IMR-90 (cell line): ENCODE measurements around the gene XKR7. TPM values are rescaled to one million over a fixed set of nuclear protein-coding genes. Genes with fewer than 3 reads are reported as not detected.
A peak's percentile ranks its signal among the peaks of the same experiment; 100 is the strongest.
"Not testable (repeated sequence)": the region's sequence is repeated elsewhere in the genome, so short reads cannot be mapped to it uniquely, and the experiment has no call there.

Source experiments
- ATAC-seq: fragments of 200-7000 bp; cut with Tn5 transposase; 2 replicates; pipeline ENCODE4 v1.9.1; 2020; ENCODE audit warnings: low read depth, mild to moderate bottlenecking, moderate library complexity
- BruUV-seq: library from RNA; stranded (reverse); fragments of 400-500 nt; replicated peaks from 2 replicates; lab custom pipeline; 2021; lab: Mats Ljungman, UMichigan
- CTCF ChIA-PET: fragments of 300-600 bp; formaldehyde crosslinking; extraction: SDS; loops from one replicate; lab custom pipeline; 2021; ENCODE audit warnings: antibody characterized with exemption; lab: Yijun Ruan, JAX
- POLR2A ChIA-PET: fragments of 300-600 bp; sonication (Branson Sonifier 250); formaldehyde crosslinking; loops from one replicate; lab custom pipeline; 2022; ENCODE audit warnings: antibody characterized with exemption; ENCODE audit not compliant: unreplicated experiment; lab: Charles Lee
- DNase-seq: peaks from one replicate; pipeline ENCODE4 v3.0.0; 2013
- H2AFZ ChIP-seq: replicated peaks from 2 replicates; pipeline ENCODE3; 2013; ENCODE audit warnings: low read length, mild to moderate bottlenecking; ENCODE audit not compliant: poor library complexity
- H2AK5ac ChIP-seq: 2 replicates; pipeline ENCODE4 v1.6.1; 2013; ENCODE audit warnings: low read depth, low read length, inconsistent platforms
- H2AK9ac ChIP-seq: replicated peaks from 2 replicates; pipeline ENCODE3; 2013; ENCODE audit warnings: mild to moderate bottlenecking, low read depth, low read length, moderate library complexity; ENCODE audit not compliant: poor library complexity
- H2BK120ac ChIP-seq: 2 replicates; pipeline ENCODE4 v1.6.1; 2013; ENCODE audit warnings: low read depth, low read length, inconsistent platforms
- H2BK15ac ChIP-seq: 3 replicates; pipeline ENCODE4 v1.6.1; 2013; ENCODE audit warnings: low read depth, low read length, inconsistent platforms
- H2BK20ac ChIP-seq: 2 replicates; pipeline ENCODE4 v1.6.1; 2013; ENCODE audit warnings: low read depth, mild to moderate bottlenecking, inconsistent platforms, low read length, moderate library complexity
- H2BK5ac ChIP-seq: 2 replicates; pipeline ENCODE4 v1.6.1; 2013; ENCODE audit warnings: mild to moderate bottlenecking, low read depth, low read length, inconsistent platforms; ENCODE audit not compliant: poor library complexity, severe bottlenecking
- H3K14ac ChIP-seq: replicated peaks from 2 replicates; pipeline ENCODE4 v1.6.1; 2013; ENCODE audit warnings: low read depth, low read length, inconsistent platforms
- H3K18ac ChIP-seq: 2 replicates; pipeline ENCODE4 v1.6.1; 2013; ENCODE audit warnings: low read depth, low read length, control low read depth
- H3K23ac ChIP-seq: 2 replicates; pipeline ENCODE4 v1.6.1; 2013; ENCODE audit warnings: low read depth, low read length, inconsistent platforms
- H3K27ac ChIP-seq: 2 replicates; pipeline ENCODE4 v1.5.1; 2013; ENCODE audit warnings: mild to moderate bottlenecking, control low read depth, low read length; ENCODE audit not compliant: insufficient read depth
- H3K27me3 ChIP-seq: 2 replicates; pipeline ENCODE4 v1.6.1; 2013; ENCODE audit warnings: low read length; ENCODE audit not compliant: control insufficient read depth, insufficient read depth
- H3K36me3 ChIP-seq: 2 replicates; pipeline ENCODE4 v1.6.1; 2013; ENCODE audit warnings: low read length, mixed read lengths; ENCODE audit not compliant: control insufficient read depth, insufficient read depth
- H3K4ac ChIP-seq: 2 replicates; pipeline ENCODE4 v1.6.1; 2013; ENCODE audit warnings: low read depth, low read length, inconsistent platforms
- H3K4me1 ChIP-seq: 2 replicates; pipeline ENCODE4 v1.6.1; 2013; ENCODE audit warnings: low read length, mixed read lengths; ENCODE audit not compliant: control insufficient read depth, insufficient read depth
- H3K4me2 ChIP-seq: 2 replicates; pipeline ENCODE4 v1.6.1; 2013; ENCODE audit warnings: low read depth, mild to moderate bottlenecking, control low read depth, low read length, moderate library complexity
- H3K4me3 ChIP-seq: 2 replicates; pipeline ENCODE4 v1.5.1; 2013; ENCODE audit warnings: low read depth, mild to moderate bottlenecking, control low read depth, low read length, moderate library complexity; ENCODE audit not compliant: insufficient read depth
- H3K56ac ChIP-seq: 2 replicates; pipeline ENCODE4 v1.6.1; 2013; ENCODE audit warnings: low read length, inconsistent platforms; ENCODE audit not compliant: insufficient read depth; ENCODE audit errors: extremely low read depth
- H3K79me1 ChIP-seq, 2 experiments: 2 replicates each; pipeline ENCODE4 v1.6.1; 2013; ENCODE audit warnings: low read length in 2 of 2, inconsistent platforms in 1 of 2, low read depth in 1 of 2
- H3K9ac ChIP-seq: 2 replicates; pipeline ENCODE4 v1.6.1; 2013; ENCODE audit warnings: low read depth, low read length, control low read depth
- H3K9me1 ChIP-seq: 2 replicates; pipeline ENCODE4 v1.6.1; 2013; ENCODE audit warnings: low read length, inconsistent platforms; ENCODE audit not compliant: insufficient read depth
- H3K9me3 ChIP-seq: 2 replicates; pipeline ENCODE4 v1.6.1; 2013; ENCODE audit warnings: low read length; ENCODE audit not compliant: control insufficient read depth, insufficient read depth
- H4K20me1 ChIP-seq: 2 replicates; pipeline ENCODE4 v1.6.1; 2013; ENCODE audit warnings: low read length, inconsistent platforms; ENCODE audit not compliant: insufficient read depth
- H4K5ac ChIP-seq: 2 replicates; pipeline ENCODE4 v1.6.1; 2013; ENCODE audit warnings: mild to moderate bottlenecking, low read depth, low read length, control low read depth
- H4K8ac ChIP-seq, 2 experiments: 2 replicates each; pipeline ENCODE4 v1.6.1; 2013; ENCODE audit warnings: low read depth in 2 of 2, low read length in 2 of 2, control low read depth in 1 of 2, inconsistent platforms in 1 of 2
- H4K91ac ChIP-seq: 2 replicates; pipeline ENCODE4 v1.6.1; 2013; ENCODE audit warnings: low read depth, low read length, inconsistent platforms; ENCODE audit not compliant: insufficient read depth
- MAFK ChIP-seq: IDR thresholded peaks from 2 replicates; pipeline ENCODE4 v1.6.1; 2012; ENCODE audit warnings: low read depth, low read length, improper control_type of control experiment
- MAZ ChIP-seq: IDR thresholded peaks from 2 replicates; pipeline ENCODE4 v1.6.1; 2012; ENCODE audit warnings: low read depth, mild to moderate bottlenecking, low read length, improper control_type of control experiment, moderate library complexity, borderline replicate concordance
- USF2 ChIP-seq: fragments of 150-350 bp; IDR thresholded peaks from 2 replicates; pipeline ENCODE4 v1.6.1; 2017; ENCODE audit warnings: mild to moderate bottlenecking, antibody characterized with exemption, low read length, low read depth
- WGBS, 2 experiments: methylation state at CpG; one replicate each; pipeline versions ENCODE4 v1.1.5 to v1.1.7; 2013; ENCODE audit warnings: missing lambda C conversion rate in 2 of 2; ENCODE audit not compliant: insufficient read length in 1 of 2; ENCODE audit errors: extremely low coverage in 2 of 2; 5-methylcytosine and 5-hydroxymethylcytosine counted together
- dilution Hi-C: fragments of 300-500 bp; cut with HindIII; formaldehyde crosslinking; loops from one replicate; pipeline ENCODE4 v1.14.3; 2018; ENCODE audit warnings: low sequenced_read_pairs; ENCODE audit not compliant: unreplicated experiment
- in situ Hi-C: fragments of 300-500 bp; cut with MboI; formaldehyde crosslinking; loops from 3 replicates; pipeline ENCODE4 v1.14.3; 2019; ENCODE audit warnings: low sequenced_read_pairs, inconsistent platforms, mixed read lengths
- intact Hi-C: fragments of 100-400 bp; cut with micrococcal nuclease; formaldehyde crosslinking; loops from 2 replicates; pipeline ENCODE4 v1.10.0; 2022
- polyA plus RNA-seq, 3 experiments: library from polyadenylated mRNA; depleted of rRNA; stranded (reverse); fragments of >200 nt; gene quantifications; 2 replicates each; pipeline ENCODE4 v1.2.3, GENCODE V29; 2012; ENCODE audit warnings: low replicate concordance in 1 of 3
- total RNA-seq: library from RNA; depleted of rRNA; stranded (reverse); fragments of >200 nt; gene quantifications from 2 replicates; pipeline ENCODE4 v1.2.3, GENCODE V29; 2012

XKR7 gene
- total and polyA plus RNA-seq, 2 of the 4 experiments (the other 2 are of a cell fraction), result not detected

- Histone ChIP-seq H3K14ac (no peak overlapping the region), H3K36me3 (no peaks in the 10 kb centered on the region), H3K4ac (no peak overlapping the region), H2AK9ac (no peak overlapping the region), H3K27me3 (peaks cover 30% of the 10 kb centered on the region), H3K9me1 (no peaks in the 10 kb centered on the region), H2AK5ac (no peak overlapping the region), H2BK5ac (no peak overlapping the region), H3K9me3 (no peaks in the 10 kb centered on the region), H3K79me1 (no peaks in the 10 kb centered on the region), H3K4me3 (no peak overlapping the region), H3K18ac (no peak overlapping the region), H2BK120ac (no peak overlapping the region), H2AFZ (no peak overlapping the region), H2BK15ac (no peak overlapping the region), H3K4me1 (no peaks in the 10 kb centered on the region), H4K91ac (no peak overlapping the region), H3K56ac (no peak overlapping the region), H2BK20ac (no peak overlapping the region), H4K8ac (no peak overlapping the region), H3K4me2 (no peak overlapping the region), H3K23ac (no peak overlapping the region), H4K5ac (no peak overlapping the region), H4K20me1 (no peaks in the 10 kb centered on the region), H3K9ac (no peak overlapping the region), H3K27ac (no peak overlapping the region)
- WGBS, 2 experiments, result 100% methylated on average over 1 of the region's 8 CpGs; no CpG with 5 or more reads in 1 of the 2 experiments
- POLR2A ChIA-PET, result no interaction called here
- TF ChIP-seq MAFK (peak; percentile 98), USF2 (no peak), MAZ (no peak)
- DNase-seq (no peak), ATAC-seq (no peak)
- CTCF ChIA-PET, result interaction anchor here (0.6 kb wide), 1 partner anchor 10 kb away, joined by 3 read pairs; no protein-coding TSS in a partner anchor
- dilution Hi-C loops, result no loop called here
- intact Hi-C loops, result no loop called here
- in situ Hi-C loops, result no loop called here
- no TSS peak for BruUV-seq
Measured at GRCh38 chr20:31927627-31928159, 40.3 kb upstream of the XKR7 start.

GRCh38 chr20:31929631-31930030 is 38.3 kb upstream of the XKR7 start:
- POLR2A ChIA-PET, H3K4ac ChIP-seq, dilution Hi-C loops, H2AK9ac ChIP-seq, H3K9ac ChIP-seq, BruUV-seq, H3K56ac ChIP-seq, H2BK20ac ChIP-seq, H2BK15ac ChIP-seq, H3K23ac ChIP-seq, H3K4me2 ChIP-seq, H4K5ac ChIP-seq, H3K36me3 ChIP-seq, H4K91ac ChIP-seq, H2AFZ ChIP-seq, DNase-seq, H3K14ac ChIP-seq, H3K79me1 ChIP-seq, H3K27ac ChIP-seq, H4K8ac ChIP-seq, H3K4me3 ChIP-seq, H3K9me3 ChIP-seq, H4K20me1 ChIP-seq, H3K18ac ChIP-seq, H2BK120ac ChIP-seq, intact Hi-C loops, H2AK5ac ChIP-seq, H3K9me1 ChIP-seq, ATAC-seq, in situ Hi-C loops, H3K4me1 ChIP-seq, H2BK5ac ChIP-seq: not testable (repeated sequence)
- no CpG with 5 or more reads among the region's 4 CpGs for WGBS, 2 experiments
- H3K27me3 ChIP-seq, result peaks cover 26% of the 10 kb centered on the region
- CTCF ChIA-PET, result interaction anchor here (0.5 kb wide), 1 partner anchor 38 kb away, joined by 3 read pairs; no protein-coding TSS in a partner anchor
